HG02852 (cell line): ENCODE data around the gene AVPR2.

Source experiments
- ATAC-seq: cut with Tn5 transposase; IDR thresholded peaks from one replicate; pipeline ENCODE4 v1.9.1; 2021; ENCODE audit warnings: mild to moderate bottlenecking, moderate library complexity; ENCODE audit not compliant: unreplicated experiment

The AVPR2 gene

DNA sequence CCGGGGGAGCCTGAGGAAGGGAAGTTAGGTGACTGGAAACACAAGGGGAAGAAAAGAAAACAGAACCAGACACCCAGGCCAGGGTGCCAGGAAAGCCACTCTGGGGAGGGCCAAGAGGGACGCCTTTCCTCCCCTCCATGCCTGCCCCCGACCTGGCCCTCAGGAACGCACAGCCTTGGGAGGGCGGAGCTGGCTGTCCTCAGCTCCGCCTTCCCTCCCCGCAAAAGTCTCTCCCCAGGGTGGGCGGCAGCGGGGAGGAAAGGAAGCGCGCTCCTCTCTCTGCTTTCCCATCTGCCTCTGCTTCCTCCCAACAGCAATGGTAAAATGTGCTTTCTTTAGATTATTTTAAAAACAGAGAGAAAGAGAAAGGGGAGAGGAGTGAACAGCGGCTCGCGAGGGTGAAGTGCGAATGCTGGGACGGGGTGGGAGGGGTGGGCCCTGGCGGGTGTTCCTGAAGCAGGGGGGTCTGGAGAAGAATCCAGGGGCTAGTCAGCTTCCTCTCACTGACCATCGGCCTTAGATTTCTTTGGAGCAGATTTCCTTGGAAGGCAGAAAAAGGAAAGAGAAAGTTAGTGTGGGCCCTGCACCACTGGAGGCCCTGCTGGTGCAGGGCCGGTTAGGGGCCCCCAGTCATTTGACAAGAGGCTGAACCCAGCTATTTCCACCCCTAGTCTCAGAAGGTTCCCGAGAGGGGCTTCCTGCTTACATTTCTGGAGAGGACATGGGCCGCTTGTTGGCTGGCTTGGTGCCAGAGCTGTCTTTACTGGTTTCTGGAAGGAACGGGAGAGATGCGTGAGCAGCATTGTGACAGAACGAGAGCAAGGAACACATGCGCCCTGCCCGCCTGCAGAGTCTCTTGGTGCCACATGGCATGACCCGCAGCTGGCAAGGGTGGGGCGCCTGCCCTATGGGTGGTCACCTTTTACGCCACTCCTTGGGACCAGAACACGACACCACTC lies 44.7 kb downstream of the AVPR2 start:
- no peak for ATAC-seq

GRCh38 chrX:153950127-153950526 lies 45.7 kb downstream of the AVPR2 start:
- ATAC-seq = no peak

GRCh38 chrX:153951683-153952372 lies 47.4 kb downstream of the AVPR2 start:
- no peak for ATAC-seq

GRCh38 chrX:153952373-153953026 lies 48.0 kb downstream of the AVPR2 start:
- ATAC-seq = no peak

GRCh38 chrX:153953342-153953830 lies 48.9 kb downstream of the AVPR2 start:
- peak; percentile 68 for ATAC-seq

- no peak for ATAC-seq
These were observed 49.6 kb downstream of the AVPR2 start for GRCh38 chrX:153953892-153954557.

GRCh38 chrX:153954558-153955227 lies 50.2 kb downstream of the AVPR2 start:
- no peak for ATAC-seq

GRCh38 chrX:153955228-153955732 lies 50.8 kb downstream of the AVPR2 start:
- ATAC-seq = no peak

- ATAC-seq = no peak
These were observed 51.8 kb downstream of the AVPR2 start for GRCh38 chrX:153956044-153956907.
